H1 (cell line): ENCODE measurements around the gene UBN1. TPM values are rescaled to one million over a fixed set of nuclear protein-coding genes. Genes with fewer than 3 reads are reported as not detected.

ENCODE experiments used
- CTBP2 ChIP-seq: IDR thresholded peaks from 2 replicates; pipeline ENCODE4 v1.7.0; 2011; ENCODE audit warnings: borderline replicate concordance, mild to moderate bottlenecking, moderate library complexity, mixed read lengths, low read length; ENCODE audit not compliant: insufficient read depth, insufficient read length
- RNF2 ChIP-seq: fragments of 200-900, 300-1000 bp; sonication (generic); IDR thresholded peaks from 2 replicates; pipeline ENCODE4 v1.7.1; 2016; ENCODE audit warnings: borderline replicate concordance, low read depth, mild to moderate bottlenecking, antibody characterized with exemption, low read length; ENCODE audit not compliant: poor library complexity, severe bottlenecking; ENCODE audit errors: missing control alignments
- SP1 ChIP-seq: IDR thresholded peaks from 2 replicates; pipeline ENCODE4 v1.6.1; 2011; ENCODE audit warnings: low read depth, low read length
- polyA plus RNA-seq, 7 experiments: library from polyadenylated mRNA; depleted of rRNA in 3 of 7; stranded (reverse) in 5 of 7; unstranded in 2 of 7; fragments of >200 nt in 5 of 7; fragments of 200-250 nt in 2 of 7; gene quantifications; 1 replicate in 5 of 7; 2 replicates in 1 of 7; 4 replicates in 1 of 7; pipeline versions ENCODE4 v1.2.1 to v1.2.3, GENCODE V29; 2011 to 2013; ENCODE audit warnings: missing spikeins in 2 of 7, mixed read lengths in 2 of 7
- total RNA-seq: library from RNA; stranded (reverse); fragmentation: NEBNext Ultra II Directional; extraction: Animal tissue kit (Norgen Biotek cat#: 25700); gene quantifications from 2 replicates; pipeline ENCODE4 v1.2.1, GENCODE V29; 2021

Gene UBN1
- total and polyA plus RNA-seq, 2 of the 8 experiments (the other 6 are each of a cell fraction or from before 2014, with no cell fraction given): 16.2 to 37.0 TPM

DNA sequence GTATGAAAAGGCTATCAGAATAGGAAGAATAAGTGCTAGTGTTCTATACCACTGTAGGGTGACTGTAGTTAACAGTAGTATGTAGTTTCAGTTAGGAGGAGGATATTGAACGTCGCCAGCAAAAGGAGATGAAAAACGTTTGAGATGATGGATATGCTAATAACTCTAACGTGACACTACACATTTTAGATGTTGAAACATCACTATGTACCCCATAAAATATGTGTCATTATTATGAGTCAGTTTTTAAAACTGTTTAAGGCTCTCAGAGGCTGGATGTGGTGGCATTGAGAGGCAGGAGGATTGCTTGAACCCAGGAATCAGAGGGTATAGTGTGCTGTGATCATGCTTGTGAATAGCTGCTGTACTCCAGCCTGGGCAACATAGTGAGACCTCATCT lies 31.8 kb downstream of the UBN1 start (continued):
- TF ChIP-seq RNF2 (no peak), SP1 (no peak), CTBP2 (no peak)
